Ishikawa (cell line): ENCODE data around the gene VWA1.

Source experiments
- CREB1 ChIP-seq: IDR thresholded peaks from 2 replicates; pipeline ENCODE4 v1.6.1; 2012; ENCODE audit warnings: low read depth
- MAX ChIP-seq: IDR thresholded peaks from 2 replicates; pipeline ENCODE4 v1.6.1; 2012
- REST ChIP-seq: IDR thresholded peaks from 2 replicates; pipeline ENCODE4 v1.6.1; 2012; ENCODE audit warnings: low read depth, mild to moderate bottlenecking
- TCF12 ChIP-seq: IDR thresholded peaks from 2 replicates; pipeline ENCODE4 v1.6.1; 2012; ENCODE audit warnings: low read depth

GRCh38 chr1:1423245-1423597, 12.3 kb upstream of the VWA1 start:
- no peak for TF ChIP-seq TCF12
- no peak for TF ChIP-seq CREB1
- TF ChIP-seq REST = no peak
- TF ChIP-seq MAX = no peak
